Measurements from ENCODE around the gene PIK3CD. TPM values are rescaled to one million over a fixed set of nuclear protein-coding genes. Genes with fewer than 3 reads are reported as not detected.

PIK3CD gene
- total RNA-seq, 1 experiment from 2014 or later, result 23.1 TPM

DNA sequence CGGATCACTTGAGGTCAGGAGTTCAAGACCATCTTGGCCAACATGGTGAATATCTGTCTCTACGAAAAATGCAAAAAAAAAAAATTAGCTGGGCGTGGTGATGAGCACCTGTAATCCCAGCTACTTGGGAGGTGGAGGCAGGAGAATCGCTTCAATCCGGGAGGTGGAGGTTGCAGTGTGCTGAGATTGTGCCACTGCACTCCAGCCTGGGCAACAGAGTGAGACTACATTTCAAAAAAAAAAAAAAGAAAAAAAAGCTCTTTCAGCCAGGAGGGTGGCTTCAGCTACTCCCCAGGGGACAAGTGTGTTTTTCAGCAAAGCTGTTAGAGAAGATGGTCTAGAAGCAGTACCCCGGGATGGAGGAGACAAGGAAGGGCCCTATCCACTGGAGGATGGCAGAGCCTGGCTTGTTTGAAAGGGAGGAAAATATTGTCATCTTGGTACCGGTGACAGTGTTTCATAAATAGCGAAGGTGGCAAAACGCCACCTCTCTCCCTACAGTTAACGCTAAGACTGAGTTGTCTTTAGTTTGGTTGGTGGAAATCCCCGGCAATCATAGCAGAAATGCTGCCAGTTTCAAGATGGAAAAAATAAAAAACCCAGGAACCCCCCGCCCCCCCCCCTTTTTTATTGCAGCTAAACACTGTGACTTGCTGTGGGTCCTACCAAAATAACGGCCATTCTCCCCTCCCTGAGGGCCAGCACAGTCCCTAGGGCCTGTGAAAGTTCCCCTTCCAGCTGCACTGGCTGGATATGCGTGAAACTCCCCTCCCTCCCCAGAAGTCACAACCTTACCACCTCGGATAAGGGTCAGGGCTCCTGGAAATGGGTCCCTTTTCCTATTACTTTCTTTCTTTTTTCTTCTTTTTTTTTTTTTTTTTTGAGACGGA is 3.5 kb downstream of the PIK3CD start:
- H3K27me3 Mint-ChIP-seq (ENCODE audit: low read depth), result peaks cover 45% of the 10 kb centered on the region
- H3K4me3 Mint-ChIP-seq, result no peak overlapping the region
- no peaks in the 10 kb centered on the region for H3K36me3 Mint-ChIP-seq
- POLR2A ChIA-PET, result interaction anchor here (0.7 kb wide), 1 partner anchor 392 kb away, joined by 3 read pairs; no protein-coding TSS in a partner anchor
- TF ChIP-seq E2F4 (CRISPR knock-in tag; IDR thresholded peaks at IDR 0.05; ENCODE audit: borderline replicate concordance, low read depth) (no peak), MLX (CRISPR knock-in tag; IDR thresholded peaks at IDR 0.05) (no peak), USF1 (CRISPR knock-in tag; IDR thresholded peaks at IDR 0.05) (no peak), ATF3 (CRISPR knock-in tag; conservative IDR thresholded peaks at IDR 0.05) (no peak), NFYB (CRISPR knock-in tag; conservative IDR thresholded peaks at IDR 0.05; ENCODE audit: low read depth) (no peak), EMX1 (CRISPR knock-in tag; IDR thresholded peaks at IDR 0.05) (no peak), ZNF317 (CRISPR knock-in tag; IDR thresholded peaks at IDR 0.05; ENCODE audit: borderline replicate concordance, low read depth) (no peak), PRDM15 (CRISPR knock-in tag; IDR thresholded peaks at IDR 0.05) (no peak), ZNF423 (CRISPR knock-in tag; IDR thresholded peaks at IDR 0.05) (no peak), SOX15 (CRISPR knock-in tag; IDR thresholded peaks at IDR 0.05) (no peak), TEAD1 (CRISPR knock-in tag; IDR thresholded peaks at IDR 0.05) (no peak), PREB (CRISPR knock-in tag; IDR thresholded peaks at IDR 0.05; ENCODE audit: borderline replicate concordance) (no peak), ZBTB43 (CRISPR knock-in tag; IDR thresholded peaks at IDR 0.05) (no peak)
- TF ChIP-seq, protein P1, sequence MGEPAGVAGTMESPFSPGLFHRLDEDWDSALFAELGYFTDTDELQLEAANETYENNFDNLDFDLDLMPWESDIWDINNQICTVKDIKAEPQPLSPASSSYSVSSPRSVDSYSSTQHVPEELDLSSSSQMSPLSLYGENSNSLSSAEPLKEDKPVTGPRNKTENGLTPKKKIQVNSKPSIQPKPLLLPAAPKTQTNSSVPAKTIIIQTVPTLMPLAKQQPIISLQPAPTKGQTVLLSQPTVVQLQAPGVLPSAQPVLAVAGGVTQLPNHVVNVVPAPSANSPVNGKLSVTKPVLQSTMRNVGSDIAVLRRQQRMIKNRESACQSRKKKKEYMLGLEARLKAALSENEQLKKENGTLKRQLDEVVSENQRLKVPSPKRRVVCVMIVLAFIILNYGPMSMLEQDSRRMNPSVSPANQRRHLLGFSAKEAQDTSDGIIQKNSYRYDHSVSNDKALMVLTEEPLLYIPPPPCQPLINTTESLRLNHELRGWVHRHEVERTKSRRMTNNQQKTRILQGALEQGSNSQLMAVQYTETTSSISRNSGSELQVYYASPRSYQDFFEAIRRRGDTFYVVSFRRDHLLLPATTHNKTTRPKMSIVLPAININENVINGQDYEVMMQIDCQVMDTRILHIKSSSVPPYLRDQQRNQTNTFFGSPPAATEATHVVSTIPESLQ (CRISPR knock-in tag; IDR thresholded peaks at IDR 0.05), result no peak
- TF ChIP-seq, protein P2, sequence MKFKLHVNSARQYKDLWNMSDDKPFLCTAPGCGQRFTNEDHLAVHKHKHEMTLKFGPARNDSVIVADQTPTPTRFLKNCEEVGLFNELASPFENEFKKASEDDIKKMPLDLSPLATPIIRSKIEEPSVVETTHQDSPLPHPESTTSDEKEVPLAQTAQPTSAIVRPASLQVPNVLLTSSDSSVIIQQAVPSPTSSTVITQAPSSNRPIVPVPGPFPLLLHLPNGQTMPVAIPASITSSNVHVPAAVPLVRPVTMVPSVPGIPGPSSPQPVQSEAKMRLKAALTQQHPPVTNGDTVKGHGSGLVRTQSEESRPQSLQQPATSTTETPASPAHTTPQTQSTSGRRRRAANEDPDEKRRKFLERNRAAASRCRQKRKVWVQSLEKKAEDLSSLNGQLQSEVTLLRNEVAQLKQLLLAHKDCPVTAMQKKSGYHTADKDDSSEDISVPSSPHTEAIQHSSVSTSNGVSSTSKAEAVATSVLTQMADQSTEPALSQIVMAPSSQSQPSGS (CRISPR knock-in tag; IDR thresholded peaks at IDR 0.05; ENCODE audit: borderline replicate concordance, low read depth), result no peak
- CTCF ChIA-PET, result interaction anchor here (0.6 to 2.7 kb wide), 5 partner anchors 40 to 689 kb away, joined by 3 to 7 read pairs (median 3); no protein-coding TSS in a partner anchor
- ATAC-seq, result no peak
- no peak for DNase-seq (ENCODE audit: low spot score)
- no peak overlapping the region for H3K27ac Mint-ChIP-seq
- peaks cover 10% of the 10 kb centered on the region for H3K4me1 Mint-ChIP-seq
- H3K9me3 Mint-ChIP-seq, result no peaks in the 10 kb centered on the region
